HepG2 (cell line): Measurements from ENCODE around the gene ARL5C. TPM values are rescaled to one million over a fixed set of nuclear protein-coding genes. Genes with fewer than 3 reads are reported as not detected.

Experiments used
- ATF1 ChIP-seq: IDR thresholded peaks from 2 replicates; pipeline ENCODE4 v1.6.1; 2016; ENCODE audit warnings: mild to moderate bottlenecking, control low read depth
- ATF2 ChIP-seq: sonication (generic); formaldehyde crosslinking; IDR thresholded peaks from 2 replicates; pipeline ENCODE4 v1.4.0; 2020; ENCODE audit warnings: missing genetic modification reagents
- HMG20B ChIP-seq: conservative IDR thresholded peaks from 2 replicates; pipeline ENCODE4 v1.6.1; 2016; ENCODE audit warnings: missing genetic modification reagents, missing compliant biosample characterization
- HOXA9 ChIP-seq: sonication (generic); formaldehyde crosslinking; IDR thresholded peaks from 2 replicates; pipeline ENCODE4 v1.8.1; 2022; ENCODE audit warnings: missing genetic modification reagents, mild to moderate bottlenecking, moderate library complexity, borderline replicate concordance
- KDM2A ChIP-seq: sonication (generic); formaldehyde crosslinking; IDR thresholded peaks from 2 replicates; pipeline ENCODE4 v1.4.0; 2020; ENCODE audit warnings: low read depth, missing genetic modification reagents, borderline replicate concordance
- KLF13 ChIP-seq: sonication (generic); formaldehyde crosslinking; IDR thresholded peaks from 2 replicates; pipeline ENCODE4 v1.4.0; 2020; ENCODE audit warnings: mild to moderate bottlenecking, missing genetic modification reagents
- MAFK ChIP-seq, 2 experiments: IDR thresholded peaks in 1 of 2; conservative IDR thresholded peaks in 1 of 2; 2 replicates each; pipeline ENCODE4 v1.6.1; 2011; ENCODE audit warnings: improper control_type of control experiment in 2 of 2, low read length in 2 of 2
- NR2F1 ChIP-seq, 2 experiments: fragments of 450-650 bp in 1 of 2; formaldehyde crosslinking in 1 of 2; IDR thresholded peaks; 2 replicates each; pipeline versions ENCODE4 v1.5.0 to v1.6.1; 2016 to 2020; ENCODE audit warnings: mild to moderate bottlenecking in 1 of 2, missing compliant biosample characterization in 1 of 2, missing genetic modification reagents in 1 of 2, moderate library complexity in 1 of 2
- NR2F2 ChIP-seq: IDR thresholded peaks from 2 replicates; pipeline ENCODE4 v1.6.1; 2012; ENCODE audit warnings: low read depth, inconsistent platforms, borderline replicate concordance
- PAXIP1 ChIP-seq: sonication (generic); formaldehyde crosslinking; conservative IDR thresholded peaks from 2 replicates; pipeline ENCODE4 v1.4.0; 2020; ENCODE audit warnings: mild to moderate bottlenecking, missing genetic modification reagents, moderate library complexity
- SAP130 ChIP-seq: IDR thresholded peaks from 2 replicates; pipeline ENCODE4 v1.6.1; 2016; ENCODE audit warnings: low read depth
- ZBTB4 ChIP-seq: sonication (generic); formaldehyde crosslinking; IDR thresholded peaks from 2 replicates; pipeline ENCODE4 v1.4.0; 2020; ENCODE audit warnings: missing genetic modification reagents, mild to moderate bottlenecking, borderline replicate concordance
- ZEB1 ChIP-seq: IDR thresholded peaks from 2 replicates; pipeline ENCODE4 v1.6.1; 2012; ENCODE audit warnings: mild to moderate bottlenecking, low read depth, inconsistent platforms; ENCODE audit not compliant: insufficient replicate concordance
- ZNF382 ChIP-seq: sonication (generic); formaldehyde crosslinking; IDR thresholded peaks from 2 replicates; pipeline ENCODE4 v1.5.0; 2020; ENCODE audit warnings: missing genetic modification reagents, mild to moderate bottlenecking, borderline replicate concordance
- ZNF577 ChIP-seq: sonication (generic); formaldehyde crosslinking; IDR thresholded peaks from 2 replicates; pipeline ENCODE4 v1.4.0; 2020; ENCODE audit warnings: mild to moderate bottlenecking, low read depth, missing genetic modification reagents, borderline replicate concordance
- ZNF644 ChIP-seq: IDR thresholded peaks from 2 replicates; pipeline ENCODE4 v1.6.1; 2016; ENCODE audit warnings: low read depth
- ZNF713 ChIP-seq: sonication (generic); formaldehyde crosslinking; IDR thresholded peaks from 2 replicates; pipeline ENCODE4 v1.4.0; 2020; ENCODE audit warnings: mild to moderate bottlenecking, missing genetic modification reagents
- ZSCAN31 ChIP-seq: sonication (generic); formaldehyde crosslinking; IDR thresholded peaks from 2 replicates; pipeline ENCODE4 v1.5.0; 2020; ENCODE audit warnings: low read depth, mild to moderate bottlenecking, missing genetic modification reagents
- polyA plus RNA-seq, 8 experiments: library from polyadenylated mRNA; depleted of rRNA in 3 of 8; stranded (reverse) in 7 of 8; unstranded in 1 of 8; fragments of >200 nt; fragmentation: Illumina TruSeq in 4 of 8; extraction: Trizol in 4 of 8; gene quantifications; 2 replicates each; pipeline versions ENCODE4 v1.2.1 to v1.2.3, GENCODE V29; 2011 to 2016; ENCODE audit warnings: low read depth in 4 of 8, missing spikeins in 1 of 8, mixed read lengths in 1 of 8; ENCODE audit not compliant: insufficient read depth in 1 of 8
- total RNA-seq, 5 experiments: library from RNA; depleted of rRNA; stranded (reverse); fragments of >200 nt; fragmentation: Illumina TruSeq; extraction: Trizol; gene quantifications; 2 replicates each; pipeline ENCODE4 v1.2.3, GENCODE V29; 2016; ENCODE audit warnings: low read depth in 1 of 5
- TF ChIP-seq, protein P1 (sequence below): sonication (generic); formaldehyde crosslinking; IDR thresholded peaks from 2 replicates; pipeline ENCODE4 v1.8.0; 2022; ENCODE audit warnings: missing genetic modification reagents, mild to moderate bottlenecking, borderline replicate concordance

ARL5C gene
- total and polyA plus RNA-seq, 2 of the 13 experiments (the other 11 are each of a cell fraction or from before 2014, with no cell fraction given) = not detected

DNA sequence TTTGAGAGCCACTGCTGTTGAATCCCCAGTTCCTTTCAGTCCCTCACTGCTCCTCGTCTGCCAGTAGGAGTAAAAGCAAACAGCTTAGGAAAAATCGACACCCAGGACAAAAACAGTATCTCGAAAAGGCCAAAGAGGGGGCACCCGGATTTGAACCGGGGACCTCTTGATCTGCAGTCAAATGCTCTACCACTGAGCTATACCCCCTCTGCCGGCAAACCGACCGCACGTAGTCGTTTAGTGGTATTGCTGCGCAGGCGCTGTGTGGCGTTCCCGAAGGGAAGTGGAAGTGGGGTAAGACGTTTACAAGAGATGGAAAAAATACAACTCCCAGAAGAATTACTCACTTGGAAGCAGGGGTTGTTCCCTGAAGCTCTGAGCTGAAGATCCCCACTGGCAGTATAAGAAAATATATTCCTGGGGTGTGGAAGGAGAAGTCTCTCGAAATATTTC is 12.3 kb downstream of the ARL5C start (continued):
- no peak for TF ChIP-seq KLF13 (CRISPR knock-in tag)
- no peak for TF ChIP-seq ZNF577 (CRISPR knock-in tag)
- TF ChIP-seq, protein P1, sequence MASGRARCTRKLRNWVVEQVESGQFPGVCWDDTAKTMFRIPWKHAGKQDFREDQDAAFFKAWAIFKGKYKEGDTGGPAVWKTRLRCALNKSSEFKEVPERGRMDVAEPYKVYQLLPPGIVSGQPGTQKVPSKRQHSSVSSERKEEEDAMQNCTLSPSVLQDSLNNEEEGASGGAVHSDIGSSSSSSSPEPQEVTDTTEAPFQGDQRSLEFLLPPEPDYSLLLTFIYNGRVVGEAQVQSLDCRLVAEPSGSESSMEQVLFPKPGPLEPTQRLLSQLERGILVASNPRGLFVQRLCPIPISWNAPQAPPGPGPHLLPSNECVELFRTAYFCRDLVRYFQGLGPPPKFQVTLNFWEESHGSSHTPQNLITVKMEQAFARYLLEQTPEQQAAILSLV = no peak
- peak; percentile 45 for TF ChIP-seq SAP130 (CRISPR knock-in tag)
- no peak; the same call in 1 of the 2 replicates for TF ChIP-seq ZSCAN31
- no peak for TF ChIP-seq MAFK (conservative IDR thresholded peaks at IDR 0.05 in 1 of 2, IDR thresholded peaks at IDR 0.05 in 1 of 2; ENCODE audit: low read length in 2 of 2)
- peak; percentile 47; the same call in 1 of the 2 replicates for TF ChIP-seq ATF2 (CRISPR knock-in tag)
- TF ChIP-seq PAXIP1 = no peak
- no peak for TF ChIP-seq ZBTB4
- TF ChIP-seq HOXA9 (CRISPR knock-in tag) = no peak; the same call in 1 of the 2 replicates
- no peak for TF ChIP-seq ATF1 (CRISPR knock-in tag)
- no peak for TF ChIP-seq ZNF382 (CRISPR knock-in tag)
- TF ChIP-seq ZEB1 = peak; percentile 65
- TF ChIP-seq NR2F1 (CRISPR knock-in tag; IDR thresholded peaks at IDR 0.05) = peak in 1 of 2 experiments; percentile 27; a peak in 1 of 4 replicates
- 0 out of 2 replicates have a peak, but pooled peaks have one; percentile 53 for TF ChIP-seq NR2F2
- TF ChIP-seq KDM2A (CRISPR knock-in tag) = peak; percentile 73; the same call in 1 of the 2 replicates
- no peak for TF ChIP-seq ZNF713 (CRISPR knock-in tag)
- no peak for TF ChIP-seq ZNF644 (CRISPR knock-in tag)
- TF ChIP-seq HMG20B (CRISPR knock-in tag) = no peak; the same call in 1 of the 2 replicates
